ENCODE results near the gene YTHDC1. TPM values are rescaled to one million over a fixed set of nuclear protein-coding genes. Genes with fewer than 3 reads are reported as not detected.
"Not testable (repeated sequence)": the region's sequence is repeated elsewhere in the genome, so short reads cannot be mapped to it uniquely, and the experiment has no call there.

YTHDC1 gene
- total RNA-seq (2014; rRNA removed; shearing (Covaris generic)) = 35.0 and 37.5 TPM in 2 replicates

- peak; percentile 91 for DNase-seq (ENCODE audit: low read depth)
Measured at GRCh38 chr4:68349649-68350360, at the start of gene YTHDC1. Gene YTHDC1 (minus strand): TSS chr4:68350090. CDS start chr4:68349753, 337 bp downstream.

DNA sequence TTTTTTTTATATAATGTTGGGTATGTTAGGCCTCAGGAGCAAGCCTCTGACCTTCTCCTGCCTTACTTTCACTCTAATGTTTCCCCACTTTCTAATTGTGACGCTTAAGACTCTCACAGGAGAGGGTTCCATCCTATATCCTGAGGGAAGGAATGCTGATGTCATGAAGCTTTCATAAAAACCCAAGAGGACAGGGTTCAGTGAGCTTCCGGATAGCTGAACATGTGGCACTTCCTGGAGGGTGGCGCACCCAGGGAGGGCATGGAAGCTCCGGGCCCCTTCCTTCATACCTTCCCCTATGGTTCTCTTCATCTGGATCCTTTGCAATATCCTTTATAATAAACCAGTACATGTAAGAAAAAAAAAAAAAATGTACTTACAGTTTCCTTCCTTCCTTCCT, 49.4 kb upstream of the YTHDC1 start:
- DNase-seq (ENCODE audit: low read depth) = no peak

DNA sequence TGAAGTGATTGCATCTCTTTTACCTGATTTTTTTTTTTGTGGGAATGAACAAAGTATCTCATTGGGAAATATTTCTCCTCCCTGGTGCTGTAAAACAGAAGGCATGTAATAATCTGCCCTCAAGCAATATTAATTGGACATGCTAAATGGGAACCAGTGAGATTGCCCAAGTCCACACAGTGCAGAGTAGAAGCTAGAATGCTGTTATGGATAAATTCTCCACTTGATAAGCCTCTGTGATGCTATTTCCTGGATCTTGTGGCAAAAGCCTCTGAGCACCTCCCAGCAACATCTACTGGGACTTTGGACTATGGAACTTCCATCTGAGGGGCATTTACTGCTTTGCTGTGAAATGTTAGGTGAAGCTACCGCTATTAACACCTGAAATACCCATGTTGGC, 46.9 kb upstream of the YTHDC1 start:
- no peak for DNase-seq (ENCODE audit: low read depth)

DNA sequence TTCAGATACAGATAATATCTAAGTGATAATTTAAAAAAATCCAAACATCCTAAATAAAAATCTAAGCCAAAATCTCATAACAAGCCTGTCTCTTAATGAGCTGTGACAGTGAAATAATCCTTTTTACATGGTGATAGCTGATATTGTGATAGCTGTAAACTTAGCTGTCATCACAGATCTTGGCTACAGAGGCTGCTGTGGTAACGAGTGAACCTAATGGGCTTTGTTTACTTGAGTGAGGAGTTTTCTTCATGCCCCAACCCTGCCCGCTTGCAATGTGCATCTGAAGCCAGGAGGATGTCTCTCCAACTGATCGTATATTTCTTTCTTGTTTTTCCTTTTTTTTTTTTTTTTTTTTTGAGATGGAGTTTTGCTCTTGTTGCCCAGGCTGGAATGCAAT, 41.5 kb upstream of the YTHDC1 start:
- DNase-seq (ENCODE audit: low read depth) = no peak

- no peak for DNase-seq (ENCODE audit: low read depth)
Measured at GRCh38 chr4:68390205-68390935, 40.5 kb upstream of the YTHDC1 start.

GRCh38 chr4:68389386-68389913, 39.6 kb upstream of the YTHDC1 start:
- DNase-seq (ENCODE audit: low read depth) = not testable (repeated sequence)

- no peak for DNase-seq (ENCODE audit: low read depth)
Measured at GRCh38 chr4:68388347-68388865, 38.5 kb upstream of the YTHDC1 start.

GRCh38 chr4:68385267-68385666, 35.4 kb upstream of the YTHDC1 start:
- DNase-seq (ENCODE audit: low read depth) = no peak

- DNase-seq (ENCODE audit: low read depth) = no peak
Measured at GRCh38 chr4:68383115-68383514, 33.2 kb upstream of the YTHDC1 start.

DNA sequence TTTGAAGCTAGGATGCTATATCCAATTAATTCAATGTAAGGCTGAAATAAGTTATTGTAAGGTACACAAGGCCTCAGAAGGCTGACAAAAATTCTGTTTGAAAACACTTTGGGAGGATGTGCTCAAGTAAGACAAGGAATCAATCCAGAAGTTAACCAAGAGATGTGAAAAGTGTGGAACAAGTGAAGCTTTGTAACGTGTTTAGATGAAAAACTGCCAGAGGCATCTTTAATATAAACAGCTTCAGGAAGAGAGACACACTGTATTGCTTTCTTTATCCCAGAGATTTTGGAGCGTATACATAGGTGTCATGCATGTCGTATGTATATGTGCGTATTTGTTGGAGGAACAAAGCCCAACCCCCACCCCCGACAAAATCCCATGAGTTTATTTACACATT, 28.3 kb upstream of the YTHDC1 start:
- no peak for DNase-seq (ENCODE audit: low read depth)

DNA sequence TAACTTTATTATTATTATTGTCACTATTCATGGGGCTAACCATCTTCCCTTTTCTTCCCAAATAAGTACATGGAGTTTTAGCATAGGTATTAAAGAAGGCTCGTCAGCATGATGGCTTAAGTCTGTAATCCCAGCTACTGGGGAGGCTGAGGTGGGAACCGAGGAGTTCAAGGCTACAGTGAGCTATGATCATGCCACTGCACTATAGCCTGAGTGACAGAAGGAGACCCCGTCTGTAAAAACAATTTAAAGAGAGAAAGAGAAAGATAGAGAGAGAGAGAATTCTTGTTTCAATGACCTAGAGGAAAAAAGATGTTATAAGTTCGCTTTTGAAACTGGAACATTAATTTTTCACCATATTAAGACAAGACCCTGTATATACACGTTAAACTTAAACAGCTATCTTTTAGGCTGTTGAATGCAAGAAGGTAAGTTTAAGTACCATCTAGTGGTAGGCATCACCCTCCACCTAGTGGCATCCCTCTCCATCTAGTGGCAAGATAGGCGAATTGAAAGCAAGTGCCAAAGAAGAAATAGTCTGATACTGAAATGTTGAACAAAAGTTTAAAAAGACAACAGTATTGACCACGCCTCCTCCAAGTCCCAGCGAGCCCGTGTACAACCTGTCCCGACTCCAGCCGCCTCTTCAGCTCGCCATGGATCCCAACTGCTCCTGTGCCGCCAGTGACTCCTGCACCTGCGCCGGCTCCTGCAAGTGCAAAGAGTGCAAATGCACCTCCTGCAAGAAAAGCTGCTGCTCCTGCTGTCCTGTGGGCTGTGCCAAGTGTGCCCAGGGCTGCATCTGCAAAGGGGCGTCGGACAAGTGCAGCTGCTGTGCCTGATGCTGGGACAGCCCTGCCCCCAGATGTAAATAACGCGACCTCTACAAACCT, 26.0 kb upstream of the YTHDC1 start:
- DNase-seq (ENCODE audit: low read depth) = peak; percentile 30

DNA sequence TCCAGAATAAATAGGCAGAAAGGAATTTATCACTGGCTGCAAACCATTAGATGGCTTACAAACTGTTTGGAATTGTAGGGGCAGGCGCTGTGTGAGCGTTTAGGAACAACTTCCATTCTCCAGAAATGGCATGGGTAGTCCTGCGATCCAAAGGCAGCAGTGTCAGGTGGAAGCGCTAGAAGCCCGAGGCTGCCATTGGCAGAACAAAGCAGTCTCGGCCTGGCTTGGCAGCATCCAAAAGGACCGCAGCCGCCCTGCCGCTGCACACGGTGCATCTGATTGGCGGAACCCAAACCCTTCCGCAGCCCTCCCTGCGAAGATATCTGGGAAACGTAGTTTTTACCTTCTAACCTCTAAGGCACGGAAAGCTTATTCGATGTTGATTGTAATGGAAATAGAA, 23.6 kb upstream of the YTHDC1 start:
- DNase-seq (ENCODE audit: low read depth) = peak; percentile 64

DNA sequence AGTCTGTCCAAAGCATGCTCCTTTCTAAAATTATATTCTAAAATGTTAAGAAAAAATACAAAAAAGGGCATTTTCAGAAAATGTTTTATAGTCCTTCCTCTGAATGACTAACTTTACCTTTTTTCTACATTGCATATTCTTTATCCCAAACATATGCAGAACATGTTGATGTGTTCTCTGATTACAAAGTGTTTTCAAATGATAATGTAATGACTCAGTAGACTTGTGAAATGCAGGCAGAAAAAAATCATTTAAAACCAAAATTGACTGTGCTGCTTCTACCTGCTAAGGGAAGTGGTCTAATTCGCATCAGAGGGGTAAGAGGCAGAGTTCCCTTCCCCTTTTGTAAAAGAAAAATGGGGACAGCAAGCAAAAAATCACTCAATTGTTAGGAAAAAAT, 22.7 kb upstream of the YTHDC1 start:
- DNase-seq (ENCODE audit: low read depth) = no peak

DNA sequence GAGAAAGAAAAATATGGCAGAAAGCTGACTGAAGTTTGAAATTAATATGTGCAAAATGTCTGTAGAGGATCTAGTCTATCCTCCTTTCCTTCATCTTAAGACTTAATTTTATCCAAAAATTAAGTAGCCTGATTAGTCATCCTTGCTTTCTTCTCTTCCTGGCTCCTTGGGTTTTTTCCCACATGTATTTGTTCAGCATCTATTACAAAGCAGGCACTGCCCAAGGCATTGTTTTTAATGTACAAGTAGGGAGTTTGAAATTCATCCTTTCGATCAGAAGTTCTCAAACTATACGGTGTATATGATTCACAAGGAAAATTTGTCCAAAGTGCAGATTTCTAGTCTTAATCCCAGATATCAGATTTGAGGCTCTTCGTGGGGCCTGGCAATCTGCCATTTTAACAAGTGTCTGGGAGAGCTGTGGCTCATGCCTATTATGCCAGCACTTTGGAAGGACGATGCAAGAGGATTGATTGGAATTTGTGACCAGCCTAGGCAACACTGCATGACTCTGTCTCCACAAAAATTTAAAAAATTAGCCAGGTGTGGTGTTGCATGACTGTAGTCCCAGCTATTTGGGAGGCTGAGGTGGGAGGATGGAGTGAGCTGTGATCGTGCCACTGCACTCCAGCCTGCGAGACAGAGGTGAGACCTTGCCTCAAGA, 19.4 kb upstream of the YTHDC1 start:
- peak; percentile 27 for DNase-seq (ENCODE audit: low read depth)

GRCh38 chr4:68368691-68369131, 18.8 kb upstream of the YTHDC1 start:
- DNase-seq (ENCODE audit: low read depth) = peak; percentile 5

DNA sequence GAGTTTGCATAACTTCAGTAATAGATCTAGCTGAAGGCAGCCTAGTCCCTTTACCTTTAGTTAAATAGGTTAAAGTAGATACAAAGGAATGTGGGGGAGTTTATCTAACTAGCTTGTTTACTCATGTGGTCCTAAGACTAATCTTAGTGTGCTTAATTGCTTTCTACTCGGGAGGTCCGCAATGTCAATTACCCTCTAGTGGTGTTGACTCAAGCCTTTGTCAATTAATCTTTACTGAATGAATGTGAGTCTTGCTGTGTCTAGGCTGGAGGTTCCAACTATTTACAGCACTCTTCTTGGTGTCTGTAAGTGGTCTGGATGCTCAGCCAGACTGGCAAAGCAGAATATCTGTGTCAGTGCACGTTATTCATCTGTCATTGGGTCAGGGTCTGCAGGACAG, 17.9 kb upstream of the YTHDC1 start:
- peak; percentile 11 for DNase-seq (ENCODE audit: low read depth)

GRCh38 chr4:68366600-68366999, 16.7 kb upstream of the YTHDC1 start:
- peak; percentile 23 for DNase-seq (ENCODE audit: low read depth)

- DNase-seq (ENCODE audit: low read depth) = no peak
Measured at GRCh38 chr4:68365068-68365467, 15.2 kb upstream of the YTHDC1 start.

- peak; percentile 40 for DNase-seq (ENCODE audit: low read depth)
Measured at GRCh38 chr4:68361146-68361589, 11.3 kb upstream of the YTHDC1 start.

- no peak for DNase-seq (ENCODE audit: low read depth)
Measured at GRCh38 chr4:68360231-68360968, 10.5 kb upstream of the YTHDC1 start.

Measured in Daoy (cell line).